Measurements from ENCODE around the gene NKRF. TPM values are rescaled to one million over a fixed set of nuclear protein-coding genes. Genes with fewer than 3 reads are reported as not detected.

The NKRF gene
- total and polyA plus RNA-seq, 2 of the 8 experiments (the other 6 are each of a cell fraction or from before 2014, with no cell fraction given), result 3.8 to 11.4 TPM

- TF ChIP-seq RAD21 (IDR thresholded peaks at IDR 0.05 in 1 of 2, conservative IDR thresholded peaks at IDR 0.05 in 1 of 2; ENCODE audit: low read depth in 2 of 2, low read length in 2 of 2) (no peak), ATF3 (IDR thresholded peaks at IDR 0.05; ENCODE audit: insufficient read depth, low read depth, low read length) (peak; percentile 90), POLR2AphosphoS5 (IDR thresholded peaks at IDR 0.05; ENCODE audit: low read depth, low read length) (peak; percentile 78), CTCF (IDR thresholded peaks at IDR 0.05; ENCODE audit: control extremely low read depth in 1 of 3, insufficient read depth in 1 of 3, low read depth in 1 of 3, low read length in 3 of 3) (no peak), EGR1 (IDR thresholded peaks at IDR 0.05; ENCODE audit: borderline replicate concordance, low read depth, low read length) (no peak), CEBPB (IDR thresholded peaks at IDR 0.05; ENCODE audit: low read depth, low read length) (no peak), ZNF274 (IDR thresholded peaks at IDR 0.05; ENCODE audit: borderline replicate concordance, extremely low read depth, low read length) (no peak), NANOG (IDR thresholded peaks at IDR 0.05; ENCODE audit: insufficient read depth, low read depth, low read length, poor library complexity, severe bottlenecking) (no peak), CTBP2 (IDR thresholded peaks at IDR 0.05; ENCODE audit: borderline replicate concordance, insufficient read depth, insufficient read length, low read length) (no peak), BACH1 (IDR thresholded peaks at IDR 0.05; ENCODE audit: low read length) (no peak), TAF7 (optimal IDR thresholded peaks at IDR 0.05; ENCODE audit: borderline replicate concordance, low read depth, low read length) (no peak), SIX5 (IDR thresholded peaks at IDR 0.05; ENCODE audit: low read depth, low read length) (peak; percentile 11; the same call in 1 of the 2 replicates)
Measured at GRCh38 chrX:119565107-119565663, 41.0 kb downstream of the NKRF start, which contains the start of gene STEEP1 (continued).

Measured in H1 (cell line).